ENCODE results near the gene TRIM38.

DNA sequence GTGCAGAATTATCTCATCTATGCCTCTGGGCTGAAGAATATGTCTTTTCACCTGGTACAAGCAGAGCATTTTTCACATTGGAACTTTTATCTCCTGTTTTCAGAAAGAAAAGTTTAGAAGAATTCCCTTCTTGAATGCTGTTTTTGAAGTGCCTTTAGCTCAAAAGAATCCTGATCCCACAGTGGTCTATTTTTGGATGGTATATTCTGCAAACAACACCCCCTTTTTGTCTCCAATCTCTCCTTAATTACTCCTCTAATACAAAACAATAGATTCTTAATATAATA is 66.9 kb downstream of the TRIM38 start:
- TF ChIP-seq, protein P1, sequence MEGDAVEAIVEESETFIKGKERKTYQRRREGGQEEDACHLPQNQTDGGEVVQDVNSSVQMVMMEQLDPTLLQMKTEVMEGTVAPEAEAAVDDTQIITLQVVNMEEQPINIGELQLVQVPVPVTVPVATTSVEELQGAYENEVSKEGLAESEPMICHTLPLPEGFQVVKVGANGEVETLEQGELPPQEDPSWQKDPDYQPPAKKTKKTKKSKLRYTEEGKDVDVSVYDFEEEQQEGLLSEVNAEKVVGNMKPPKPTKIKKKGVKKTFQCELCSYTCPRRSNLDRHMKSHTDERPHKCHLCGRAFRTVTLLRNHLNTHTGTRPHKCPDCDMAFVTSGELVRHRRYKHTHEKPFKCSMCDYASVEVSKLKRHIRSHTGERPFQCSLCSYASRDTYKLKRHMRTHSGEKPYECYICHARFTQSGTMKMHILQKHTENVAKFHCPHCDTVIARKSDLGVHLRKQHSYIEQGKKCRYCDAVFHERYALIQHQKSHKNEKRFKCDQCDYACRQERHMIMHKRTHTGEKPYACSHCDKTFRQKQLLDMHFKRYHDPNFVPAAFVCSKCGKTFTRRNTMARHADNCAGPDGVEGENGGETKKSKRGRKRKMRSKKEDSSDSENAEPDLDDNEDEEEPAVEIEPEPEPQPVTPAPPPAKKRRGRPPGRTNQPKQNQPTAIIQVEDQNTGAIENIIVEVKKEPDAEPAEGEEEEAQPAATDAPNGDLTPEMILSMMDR (tag by site-specific recombination; IDR thresholded peaks at IDR 0.05), result no peak
- TF ChIP-seq ZNF561 (tag by site-specific recombination; IDR thresholded peaks at IDR 0.05; ENCODE audit: borderline replicate concordance) (no peak; the same call in 1 of the 2 replicates), ZNF76 (tag by site-specific recombination; IDR thresholded peaks at IDR 0.05; ENCODE audit: borderline replicate concordance, low read depth) (no peak), KLF9 (tag by site-specific recombination; IDR thresholded peaks at IDR 0.05; ENCODE audit: low read depth) (no peak), ZNF350 (tag by site-specific recombination; IDR thresholded peaks at IDR 0.05) (no peak), ZNF391 (tag by site-specific recombination; IDR thresholded peaks at IDR 0.05; ENCODE audit: borderline replicate concordance, low read depth) (no peak)
- TF ChIP-seq, protein P2, sequence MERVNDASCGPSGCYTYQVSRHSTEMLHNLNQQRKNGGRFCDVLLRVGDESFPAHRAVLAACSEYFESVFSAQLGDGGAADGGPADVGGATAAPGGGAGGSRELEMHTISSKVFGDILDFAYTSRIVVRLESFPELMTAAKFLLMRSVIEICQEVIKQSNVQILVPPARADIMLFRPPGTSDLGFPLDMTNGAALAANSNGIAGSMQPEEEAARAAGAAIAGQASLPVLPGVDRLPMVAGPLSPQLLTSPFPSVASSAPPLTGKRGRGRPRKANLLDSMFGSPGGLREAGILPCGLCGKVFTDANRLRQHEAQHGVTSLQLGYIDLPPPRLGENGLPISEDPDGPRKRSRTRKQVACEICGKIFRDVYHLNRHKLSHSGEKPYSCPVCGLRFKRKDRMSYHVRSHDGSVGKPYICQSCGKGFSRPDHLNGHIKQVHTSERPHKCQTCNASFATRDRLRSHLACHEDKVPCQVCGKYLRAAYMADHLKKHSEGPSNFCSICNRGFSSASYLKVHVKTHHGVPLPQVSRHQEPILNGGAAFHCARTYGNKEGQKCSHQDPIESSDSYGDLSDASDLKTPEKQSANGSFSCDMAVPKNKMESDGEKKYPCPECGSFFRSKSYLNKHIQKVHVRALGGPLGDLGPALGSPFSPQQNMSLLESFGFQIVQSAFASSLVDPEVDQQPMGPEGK (tag by site-specific recombination; IDR thresholded peaks at IDR 0.05), result no peak
